ENCODE data around the gene UCN.

- TF ChIP-seq POLR2AphosphoS5 (IDR thresholded peaks at IDR 0.05; ENCODE audit: low read depth, low read length): no peak
- TF ChIP-seq POU2F2 (IDR thresholded peaks at IDR 0.05; ENCODE audit: low read depth, low read length): no peak
- no peak for TF ChIP-seq TAF1 (IDR thresholded peaks at IDR 0.05; ENCODE audit: low read depth, low read length)
- TF ChIP-seq SPI1 (IDR thresholded peaks at IDR 0.05; ENCODE audit: low read depth, low read length): no peak
These were observed 6.5 kb upstream of the UCN start for GRCh38 chr2:27314709-27315108.
